HG03558 (cell line): ENCODE data around the gene COLEC12.

Experiments
- ATAC-seq: cut with Tn5 transposase; IDR thresholded peaks from one replicate; pipeline ENCODE4 v1.9.1; 2021; ENCODE audit warnings: moderate number of reproducible peaks; ENCODE audit not compliant: unreplicated experiment; ENCODE audit errors: extremely low read depth

The COLEC12 gene

DNA sequence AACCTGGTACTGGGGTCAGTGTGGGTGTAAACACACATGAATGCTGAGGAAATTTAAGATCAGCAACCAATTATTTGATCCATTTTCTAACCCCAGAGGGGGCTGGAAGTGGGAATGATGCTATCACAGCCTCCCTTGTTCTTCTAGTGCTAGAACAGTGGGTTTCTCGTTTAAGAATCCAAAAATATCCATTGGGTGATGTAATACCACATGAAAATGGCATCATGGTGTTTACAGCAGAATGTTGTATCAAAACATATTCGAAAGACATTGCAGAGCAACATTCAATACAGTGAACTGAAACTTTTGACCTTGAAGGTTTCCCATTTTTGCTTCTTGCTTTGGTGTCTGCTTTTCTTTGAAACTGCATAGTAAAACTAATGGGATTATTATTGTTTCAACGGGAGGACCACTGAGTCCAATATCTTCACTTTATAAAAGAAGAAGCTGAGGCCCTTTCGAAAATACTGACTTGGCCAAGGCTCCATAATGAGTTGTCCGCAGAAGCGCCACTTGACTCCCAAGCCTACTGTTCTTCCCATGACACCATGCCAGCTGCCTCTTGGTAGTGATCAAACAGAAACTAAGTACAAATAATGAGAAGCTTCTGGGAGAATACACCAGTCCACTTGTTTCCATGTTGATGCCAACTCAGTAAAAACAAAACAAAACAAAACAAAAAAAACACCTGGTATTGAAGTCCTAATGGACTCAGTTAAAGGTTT lies 106.1 kb downstream of the COLEC12 start:
- no peak for ATAC-seq

DNA sequence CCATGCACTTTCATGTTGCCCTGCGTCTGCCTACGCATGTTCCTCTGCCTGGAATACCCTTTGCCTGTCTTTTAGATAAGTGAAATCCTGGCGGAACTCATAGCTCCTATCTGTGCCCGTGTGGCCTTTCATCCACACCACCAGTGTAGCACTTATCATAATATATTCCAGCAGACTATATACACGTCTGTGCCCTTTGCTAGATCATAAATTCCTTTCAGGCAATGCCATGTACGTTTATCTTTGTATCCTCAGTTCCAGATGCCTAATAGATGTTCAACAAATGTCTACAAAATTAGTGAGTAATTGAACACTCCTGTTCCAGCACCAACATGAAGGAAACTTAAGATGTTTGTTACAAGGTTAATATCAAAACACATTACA lies 106.9 kb downstream of the COLEC12 start:
- ATAC-seq = no peak

GRCh38 chr18:392928-393573 lies 107.5 kb downstream of the COLEC12 start:
- no peak for ATAC-seq

DNA sequence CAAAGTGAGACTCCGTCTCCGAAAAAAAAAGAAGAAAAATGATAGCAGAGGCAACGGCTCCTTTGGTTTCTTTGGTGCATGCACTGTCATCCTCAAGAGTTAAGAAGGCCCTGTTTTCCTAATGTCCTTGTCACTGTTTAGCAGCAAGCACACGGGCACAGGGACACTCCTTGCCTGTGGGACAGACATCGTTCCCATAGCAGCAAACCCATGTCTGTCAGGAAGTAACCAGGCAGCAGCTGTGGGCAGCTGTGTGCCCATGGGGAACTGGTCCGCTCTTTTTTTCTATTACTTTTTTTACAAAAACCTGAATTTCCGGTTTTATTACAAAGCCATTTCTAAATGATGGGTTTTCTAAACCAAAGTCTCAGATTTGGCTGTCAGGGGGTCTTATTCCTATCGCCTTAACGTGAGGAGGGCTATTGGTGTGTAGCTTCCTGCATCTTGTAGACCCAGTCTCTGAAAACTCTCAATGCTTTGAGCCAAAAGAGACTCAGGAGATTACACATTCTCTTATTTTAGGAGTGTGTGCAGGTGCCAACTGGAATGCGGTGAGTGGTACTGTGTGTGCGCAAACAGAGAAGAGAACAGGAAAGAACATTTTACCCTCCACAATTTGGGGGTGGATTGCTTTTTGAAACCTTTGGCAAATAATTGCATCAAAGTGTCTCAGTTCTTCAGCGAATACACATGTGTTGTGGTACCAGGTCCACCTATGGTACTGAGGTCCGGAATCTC lies 109.6 kb downstream of the COLEC12 start:
- ATAC-seq = no peak

- no peak for ATAC-seq
Observed at GRCh38 chr18:389658-390357, 110.7 kb downstream of the COLEC12 start.

- no peak for ATAC-seq
Observed at GRCh38 chr18:388200-388599, 112.3 kb downstream of the COLEC12 start.

DNA sequence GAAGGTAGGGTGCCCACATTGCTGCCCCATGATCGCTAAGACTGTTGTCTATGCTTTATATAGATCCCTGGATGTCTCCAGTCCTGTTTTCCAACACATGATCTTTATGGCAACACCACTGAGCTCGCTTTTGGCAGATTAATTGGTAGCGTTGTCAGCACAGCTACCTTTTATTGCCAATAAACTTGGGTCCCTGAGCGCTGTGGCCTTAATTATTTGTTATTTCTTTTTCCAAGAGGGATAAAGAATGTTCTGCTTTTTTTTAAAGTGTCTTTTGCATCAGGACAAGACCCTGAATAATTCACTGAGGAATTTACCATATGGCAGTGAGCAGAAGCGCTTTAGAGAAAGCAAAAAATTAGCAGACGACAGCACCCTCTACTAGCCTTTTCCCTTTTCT lies 113.5 kb downstream of the COLEC12 start:
- ATAC-seq = no peak

GRCh38 chr18:384897-385296 lies 115.6 kb downstream of the COLEC12 start:
- ATAC-seq = no peak

GRCh38 chr18:383135-383534 lies 117.4 kb downstream of the COLEC12 start:
- no peak for ATAC-seq

GRCh38 chr18:382423-382984 lies 118.0 kb downstream of the COLEC12 start:
- no peak for ATAC-seq

- ATAC-seq = no peak
Observed at GRCh38 chr18:379681-380330, 120.7 kb downstream of the COLEC12 start.

- no peak for ATAC-seq
Observed at GRCh38 chr18:378079-378478, 122.4 kb downstream of the COLEC12 start.

- ATAC-seq = no peak
Observed at GRCh38 chr18:377088-377487, 123.4 kb downstream of the COLEC12 start.

- no peak for ATAC-seq
Observed at GRCh38 chr18:376311-376710, 124.2 kb downstream of the COLEC12 start.

- peak; percentile 77 for ATAC-seq
Observed at GRCh38 chr18:374721-375168, 125.8 kb downstream of the COLEC12 start.

GRCh38 chr18:373780-374179 lies 126.7 kb downstream of the COLEC12 start:
- ATAC-seq = no peak

GRCh38 chr18:371609-371982 lies 128.9 kb downstream of the COLEC12 start:
- ATAC-seq = no peak

GRCh38 chr18:370751-371608 lies 129.5 kb downstream of the COLEC12 start:
- no peak for ATAC-seq
